ENCODE measurements around the gene SIX1.

DNA sequence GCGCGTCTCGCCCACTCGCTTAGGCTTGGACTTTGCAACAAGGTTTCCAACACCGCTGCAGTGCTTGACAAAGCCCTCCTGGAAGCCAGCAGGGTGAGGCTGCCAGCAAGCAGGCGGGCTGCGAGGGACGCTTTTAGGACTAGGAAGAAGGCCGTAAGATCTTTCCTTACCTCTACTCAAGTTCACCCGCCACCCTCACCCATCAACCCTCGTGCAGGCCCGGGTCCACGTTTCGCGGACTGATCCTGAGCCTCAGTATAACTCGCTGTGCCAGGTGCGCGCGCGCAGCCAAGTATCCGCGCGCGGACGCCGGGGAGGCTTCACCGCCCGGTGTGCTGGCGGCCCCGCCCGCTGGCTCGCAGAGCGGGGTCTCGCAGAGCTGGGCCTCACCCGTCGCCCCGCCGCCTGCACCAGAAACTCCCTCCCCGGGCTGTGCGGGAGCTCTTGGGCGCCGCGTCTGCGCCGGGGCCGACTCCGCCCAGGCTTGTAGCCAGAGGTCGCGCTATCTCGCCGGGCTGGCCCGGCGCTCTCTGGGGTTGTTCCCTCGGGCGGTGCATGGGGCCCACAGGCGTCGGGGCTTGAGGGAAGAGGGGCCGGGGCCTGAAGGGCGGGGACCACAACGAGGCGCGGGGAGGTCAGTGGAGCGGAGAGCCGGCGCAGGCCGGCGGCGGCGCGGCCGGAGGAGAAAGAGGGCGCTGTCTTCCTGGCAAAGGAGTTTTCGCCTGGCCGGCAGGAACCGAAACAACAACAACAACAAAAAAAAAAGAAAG, 7.6 kb upstream of the SIX1 start:
- no peak for TF ChIP-seq EP300 (IDR thresholded peaks at IDR 0.05)
- TF ChIP-seq, protein P1, sequence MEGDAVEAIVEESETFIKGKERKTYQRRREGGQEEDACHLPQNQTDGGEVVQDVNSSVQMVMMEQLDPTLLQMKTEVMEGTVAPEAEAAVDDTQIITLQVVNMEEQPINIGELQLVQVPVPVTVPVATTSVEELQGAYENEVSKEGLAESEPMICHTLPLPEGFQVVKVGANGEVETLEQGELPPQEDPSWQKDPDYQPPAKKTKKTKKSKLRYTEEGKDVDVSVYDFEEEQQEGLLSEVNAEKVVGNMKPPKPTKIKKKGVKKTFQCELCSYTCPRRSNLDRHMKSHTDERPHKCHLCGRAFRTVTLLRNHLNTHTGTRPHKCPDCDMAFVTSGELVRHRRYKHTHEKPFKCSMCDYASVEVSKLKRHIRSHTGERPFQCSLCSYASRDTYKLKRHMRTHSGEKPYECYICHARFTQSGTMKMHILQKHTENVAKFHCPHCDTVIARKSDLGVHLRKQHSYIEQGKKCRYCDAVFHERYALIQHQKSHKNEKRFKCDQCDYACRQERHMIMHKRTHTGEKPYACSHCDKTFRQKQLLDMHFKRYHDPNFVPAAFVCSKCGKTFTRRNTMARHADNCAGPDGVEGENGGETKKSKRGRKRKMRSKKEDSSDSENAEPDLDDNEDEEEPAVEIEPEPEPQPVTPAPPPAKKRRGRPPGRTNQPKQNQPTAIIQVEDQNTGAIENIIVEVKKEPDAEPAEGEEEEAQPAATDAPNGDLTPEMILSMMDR (IDR thresholded peaks at IDR 0.05) = peak in 2 of 6 experiments; percentile 19 to 27
- peak in 1 of 4 donors; percentile 10 for TF ChIP-seq POLR2A (IDR thresholded peaks at IDR 0.05)
